ENCODE data around the gene EDARADD. TPM values are rescaled to one million over a fixed set of nuclear protein-coding genes. Genes with fewer than 3 reads are reported as not detected.

The EDARADD gene
- total and polyA plus RNA-seq, 2 of the 8 experiments (the other 6 are each of a cell fraction or from before 2014, with no cell fraction given) = 3.4 to 6.1 TPM

DNA sequence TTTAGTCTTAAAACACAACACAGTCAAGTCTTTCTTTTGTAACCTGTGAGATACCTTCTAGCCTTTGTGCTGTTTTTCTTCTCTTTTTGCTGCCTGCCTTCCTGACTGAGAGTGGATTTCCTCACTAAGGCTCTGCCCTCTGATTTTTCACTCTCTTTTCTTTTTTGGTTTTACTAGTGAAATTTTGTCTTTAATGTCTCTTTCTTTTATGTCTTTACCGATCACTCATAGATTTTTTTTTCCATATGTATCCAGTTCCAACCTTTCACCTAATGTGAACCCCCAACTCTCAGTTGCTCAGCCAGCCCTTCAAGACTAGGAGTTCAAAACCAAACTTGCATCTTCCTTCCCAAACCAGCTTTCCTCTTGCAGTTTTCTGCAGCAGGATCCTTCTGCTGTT, 136.2 kb downstream of the EDARADD start:
- ChIA-PET CTCF (ENCODE audit: partially characterized antibody) (interaction anchor here (0.6 to 4.3 kb wide), 6 partner anchors 12 to 426 kb away, joined by 3 to 21 read pairs (median 4); no protein-coding TSS in a partner anchor), POLR2A (ENCODE audit: partially characterized antibody) (no interaction called here)
- H2AK5ac ChIP-seq (ENCODE audit: low read depth, low read length) = no peak overlapping the region
- no peak overlapping the region for H3K9ac ChIP-seq (replicated peaks in 1 of 4; ENCODE audit: extremely low read depth in 1 of 4, low read depth in 3 of 4, low read length in 3 of 4)
- H3K4me1 ChIP-seq (replicated peaks in 1 of 4; ENCODE audit: control insufficient read depth in 3 of 4, insufficient read depth in 4 of 4, low read length in 3 of 4) = no peaks in the 10 kb centered on the region
- no peak overlapping the region for H3K23ac ChIP-seq (ENCODE audit: insufficient read length)
- no peak overlapping the region for H3K4me2 ChIP-seq (ENCODE audit: insufficient read depth in 1 of 2, low read depth in 2 of 2, low read length in 2 of 2)
- no peaks in the 10 kb centered on the region for H3K79me2 ChIP-seq (ENCODE audit: control insufficient read depth in 1 of 2, insufficient read depth in 2 of 2, low read length in 2 of 2)
- no peak overlapping the region for H4K8ac ChIP-seq (ENCODE audit: extremely low read depth, insufficient read depth, low read length)
- H4K5ac ChIP-seq (ENCODE audit: insufficient read length, low read depth, low read length) = no peak overlapping the region
- no peaks in the 10 kb centered on the region for H3K23me2 ChIP-seq (ENCODE audit: low read depth, low read length)
- no peak overlapping the region for H2BK15ac ChIP-seq (ENCODE audit: low read length)
- H3K14ac ChIP-seq (ENCODE audit: insufficient read length) = no peak overlapping the region
- H2BK5ac ChIP-seq (ENCODE audit: low read depth, low read length) = no peak overlapping the region
- H3K27ac ChIP-seq (ENCODE audit: low read depth, low read length) = no peak overlapping the region
- H3K56ac ChIP-seq (replicated peaks; ENCODE audit: insufficient read length, low read depth, low read length) = no peak overlapping the region
- WGBS, 2 experiments (ENCODE audit: extremely low coverage in 1 of 2, insufficient coverage in 1 of 2, insufficient read length in 1 of 2, insufficient replicate concordance in 2 of 2, low coverage in 1 of 2, low lambda C conversion rate in 2 of 2, missing lambda C conversion rate in 1 of 2) = 93% methylated on average over 1 of the region's 1 CpG; no CpG with 5 or more reads in 1 of the 2 experiments
- FAIRE-seq (no peak), DNase-seq (ENCODE audit: low read depth in 1 of 2, low spot score in 2 of 2) (no peak)
- H3K9me3 ChIP-seq (ENCODE audit: insufficient read depth in 2 of 2, low read depth in 1 of 2, low read length in 1 of 2) = no peaks in the 10 kb centered on the region
- H4K91ac ChIP-seq (replicated peaks; ENCODE audit: insufficient read length, low read length) = no peak overlapping the region
- no peak overlapping the region for H3K4ac ChIP-seq (replicated peaks; ENCODE audit: insufficient read length, low read depth, low read length)
- no peak overlapping the region for H3K4me3 ChIP-seq (ENCODE audit: extremely low read depth in 1 of 4, insufficient read depth in 2 of 4, low read depth in 3 of 4, low read length in 4 of 4)
- H2BK120ac ChIP-seq (replicated peaks; ENCODE audit: low read depth, low read length) = no peak overlapping the region
- no peak overlapping the region for H2BK12ac ChIP-seq (ENCODE audit: low read depth, low read length)
- H3K36me3 ChIP-seq (ENCODE audit: control insufficient read depth in 2 of 4, insufficient read depth in 4 of 4, low read length in 3 of 4) = no peaks in the 10 kb centered on the region
- no peak overlapping the region for H2AFZ ChIP-seq (ENCODE audit: low read length)
- H4K20me1 ChIP-seq (replicated peaks in 1 of 2; ENCODE audit: control insufficient read depth in 1 of 2, insufficient read depth in 2 of 2, low read length in 2 of 2) = no peaks in the 10 kb centered on the region
- H2BK20ac ChIP-seq (ENCODE audit: low read length) = no peak overlapping the region
- no peaks in the 10 kb centered on the region for H3K27me3 ChIP-seq (replicated peaks in 1 of 4; ENCODE audit: control insufficient read depth in 3 of 4, extremely low read depth in 1 of 4, insufficient read depth in 3 of 4, low read length in 3 of 4)
- no peak overlapping the region for H3K18ac ChIP-seq (ENCODE audit: extremely low read depth, low read length)
- H3K79me1 ChIP-seq (ENCODE audit: low read depth, low read length) = no peaks in the 10 kb centered on the region
- no peak for TF ChIP-seq CBX8 (IDR thresholded peaks at IDR 0.05; ENCODE audit: borderline replicate concordance, low read depth, low read length)
- TF ChIP-seq GABPA (IDR thresholded peaks at IDR 0.05; ENCODE audit: borderline replicate concordance, insufficient read depth, low read length) = no peak
- TF ChIP-seq TAF1 (IDR thresholded peaks at IDR 0.05; ENCODE audit: low read depth, low read length) = no peak
- TF ChIP-seq GTF2F1 (IDR thresholded peaks at IDR 0.05; ENCODE audit: borderline replicate concordance, low read depth, low read length) = no peak
- no peak for TF ChIP-seq SUZ12 (IDR thresholded peaks at IDR 0.05; ENCODE audit: low read length)
- no peak for TF ChIP-seq TBP (IDR thresholded peaks at IDR 0.05; ENCODE audit: low read depth, low read length)
- TF ChIP-seq SIRT6 (IDR thresholded peaks at IDR 0.05; ENCODE audit: low read length) = no peak
- TF ChIP-seq, protein P1, sequence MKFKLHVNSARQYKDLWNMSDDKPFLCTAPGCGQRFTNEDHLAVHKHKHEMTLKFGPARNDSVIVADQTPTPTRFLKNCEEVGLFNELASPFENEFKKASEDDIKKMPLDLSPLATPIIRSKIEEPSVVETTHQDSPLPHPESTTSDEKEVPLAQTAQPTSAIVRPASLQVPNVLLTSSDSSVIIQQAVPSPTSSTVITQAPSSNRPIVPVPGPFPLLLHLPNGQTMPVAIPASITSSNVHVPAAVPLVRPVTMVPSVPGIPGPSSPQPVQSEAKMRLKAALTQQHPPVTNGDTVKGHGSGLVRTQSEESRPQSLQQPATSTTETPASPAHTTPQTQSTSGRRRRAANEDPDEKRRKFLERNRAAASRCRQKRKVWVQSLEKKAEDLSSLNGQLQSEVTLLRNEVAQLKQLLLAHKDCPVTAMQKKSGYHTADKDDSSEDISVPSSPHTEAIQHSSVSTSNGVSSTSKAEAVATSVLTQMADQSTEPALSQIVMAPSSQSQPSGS (IDR thresholded peaks at IDR 0.05; ENCODE audit: low read length) = no peak
- no peak for TF ChIP-seq SAP30 (IDR thresholded peaks at IDR 0.05; ENCODE audit: insufficient read depth, insufficient replicate concordance, low read length)
- TF ChIP-seq RXRA (IDR thresholded peaks at IDR 0.05; ENCODE audit: insufficient read depth, low read depth, low read length) = no peak
- no peak for TF ChIP-seq ZNF274 (IDR thresholded peaks at IDR 0.05; ENCODE audit: borderline replicate concordance, extremely low read depth, low read length)
- TF ChIP-seq RAD21 (IDR thresholded peaks at IDR 0.05 in 1 of 2, conservative IDR thresholded peaks at IDR 0.05 in 1 of 2; ENCODE audit: low read depth in 2 of 2, low read length in 2 of 2) = no peak
- no peak for TF ChIP-seq BCL11A (IDR thresholded peaks at IDR 0.05; ENCODE audit: low read depth in 2 of 2, low read length in 2 of 2)
